ENCODE data around the gene UPB1.

DNA sequence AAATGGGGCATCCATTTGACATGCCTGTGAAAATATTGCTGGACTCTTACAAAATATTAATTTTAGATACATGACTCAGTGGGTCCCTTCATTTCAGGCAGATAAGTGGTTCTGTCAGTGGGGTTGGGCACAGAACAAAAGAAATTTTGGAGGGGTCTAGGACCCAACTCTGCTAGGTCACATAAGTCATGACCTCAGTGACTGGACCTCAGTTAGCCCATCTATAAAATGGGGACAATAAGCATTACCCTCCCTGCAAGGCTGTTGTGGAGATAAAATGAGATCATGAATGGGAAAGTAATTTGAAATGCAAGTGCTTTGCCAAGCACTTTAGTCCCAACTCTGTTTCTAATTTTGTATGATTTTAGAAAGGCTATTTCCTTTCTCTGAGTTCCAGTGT is 44.0 kb upstream of the UPB1 start:
- TF ChIP-seq, protein P1, sequence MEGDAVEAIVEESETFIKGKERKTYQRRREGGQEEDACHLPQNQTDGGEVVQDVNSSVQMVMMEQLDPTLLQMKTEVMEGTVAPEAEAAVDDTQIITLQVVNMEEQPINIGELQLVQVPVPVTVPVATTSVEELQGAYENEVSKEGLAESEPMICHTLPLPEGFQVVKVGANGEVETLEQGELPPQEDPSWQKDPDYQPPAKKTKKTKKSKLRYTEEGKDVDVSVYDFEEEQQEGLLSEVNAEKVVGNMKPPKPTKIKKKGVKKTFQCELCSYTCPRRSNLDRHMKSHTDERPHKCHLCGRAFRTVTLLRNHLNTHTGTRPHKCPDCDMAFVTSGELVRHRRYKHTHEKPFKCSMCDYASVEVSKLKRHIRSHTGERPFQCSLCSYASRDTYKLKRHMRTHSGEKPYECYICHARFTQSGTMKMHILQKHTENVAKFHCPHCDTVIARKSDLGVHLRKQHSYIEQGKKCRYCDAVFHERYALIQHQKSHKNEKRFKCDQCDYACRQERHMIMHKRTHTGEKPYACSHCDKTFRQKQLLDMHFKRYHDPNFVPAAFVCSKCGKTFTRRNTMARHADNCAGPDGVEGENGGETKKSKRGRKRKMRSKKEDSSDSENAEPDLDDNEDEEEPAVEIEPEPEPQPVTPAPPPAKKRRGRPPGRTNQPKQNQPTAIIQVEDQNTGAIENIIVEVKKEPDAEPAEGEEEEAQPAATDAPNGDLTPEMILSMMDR (IDR thresholded peaks at IDR 0.05): no peak
- TF ChIP-seq POLR2AphosphoS5 (IDR thresholded peaks at IDR 0.05) (no peak), POLR2A (IDR thresholded peaks at IDR 0.05) (no peak)

All from prostate gland (tissue), 2 donors.